Renal cortex interstitium (tissue), 11 donors: ENCODE data around the gene CHD6. TPM values are rescaled to one million over a fixed set of nuclear protein-coding genes. Genes with fewer than 3 reads are reported as not detected.

Source experiments
- DNase-seq, 11 donors: peaks; one replicate each; pipeline ENCODE4 v3.0.0-alpha.2; 2013; ENCODE audit warnings: low read depth in 9 of 11, low spot score in 4 of 11; ENCODE audit errors: extremely low read depth in 1 of 11
- polyA plus RNA-seq, 3 donors: library from polyadenylated mRNA; unstranded; fragments of 120-200 nt; gene quantifications; one replicate each; pipeline ENCODE4 v1.2.1, GENCODE V29; 2013; ENCODE audit not compliant: insufficient read length in 3 of 3

The CHD6 gene
- polyA plus RNA-seq, 3 donors = 45.1 to 55.3 (median 51.1) TPM

DNA sequence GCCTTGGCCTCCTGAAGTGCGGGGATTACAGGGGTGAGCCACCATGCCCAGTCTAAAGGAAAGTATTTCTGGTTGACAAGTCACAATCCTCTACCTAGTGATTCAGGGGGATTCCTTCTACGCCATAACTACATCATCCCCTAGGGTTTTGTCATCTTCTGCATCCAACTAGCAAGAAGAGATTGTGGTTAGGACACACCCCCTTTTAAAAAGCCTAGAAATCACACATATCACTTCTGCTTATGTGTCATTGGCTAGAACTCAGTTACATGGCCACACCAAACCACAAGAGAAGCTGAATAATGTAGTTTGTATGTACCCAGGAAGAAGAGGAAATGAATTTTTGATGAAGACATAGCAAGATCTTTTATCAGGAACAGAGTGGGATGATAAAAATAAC lies 14.7 kb upstream of the CHD6 start:
- DNase-seq = no peak

DNA sequence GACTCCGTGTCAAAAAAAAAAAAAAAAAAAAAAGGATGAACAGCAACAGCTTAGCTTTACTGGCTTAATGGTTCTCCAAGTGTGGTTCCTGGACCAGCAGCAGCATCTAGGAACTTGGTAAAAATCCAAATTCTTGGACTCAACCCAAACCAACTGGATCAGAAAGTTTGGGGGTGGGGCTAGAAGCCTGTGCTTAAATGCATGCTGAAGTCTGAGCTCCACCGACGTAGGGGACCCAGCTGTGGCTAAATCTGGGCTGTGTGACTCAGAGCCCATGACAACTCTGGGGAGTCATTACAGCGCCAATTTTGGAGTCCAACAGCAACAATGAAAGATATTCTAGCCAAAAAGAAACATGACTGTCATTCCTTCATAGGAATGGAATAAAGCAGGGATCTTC lies 13.6 kb upstream of the CHD6 start:
- DNase-seq = no peak

DNA sequence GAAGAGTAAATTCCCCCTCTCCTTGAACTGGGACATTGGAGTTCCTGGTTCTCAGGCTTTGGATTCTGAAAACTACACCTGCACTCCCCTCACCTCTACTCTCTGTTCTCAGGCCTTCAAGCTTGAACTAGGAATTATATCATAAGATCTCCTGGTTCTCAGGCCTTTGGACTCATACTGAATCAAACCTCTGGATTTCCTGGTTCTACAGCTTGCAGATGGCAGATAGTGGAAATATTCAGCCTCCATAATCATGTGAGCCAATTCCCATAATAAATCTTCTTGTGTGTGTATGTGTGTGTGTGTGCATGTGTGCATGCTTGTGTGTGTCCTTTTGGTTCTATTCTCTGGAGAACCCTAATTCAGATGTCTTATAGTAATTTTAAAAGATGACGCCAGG lies 12.7 kb upstream of the CHD6 start:
- DNase-seq = no peak

DNA sequence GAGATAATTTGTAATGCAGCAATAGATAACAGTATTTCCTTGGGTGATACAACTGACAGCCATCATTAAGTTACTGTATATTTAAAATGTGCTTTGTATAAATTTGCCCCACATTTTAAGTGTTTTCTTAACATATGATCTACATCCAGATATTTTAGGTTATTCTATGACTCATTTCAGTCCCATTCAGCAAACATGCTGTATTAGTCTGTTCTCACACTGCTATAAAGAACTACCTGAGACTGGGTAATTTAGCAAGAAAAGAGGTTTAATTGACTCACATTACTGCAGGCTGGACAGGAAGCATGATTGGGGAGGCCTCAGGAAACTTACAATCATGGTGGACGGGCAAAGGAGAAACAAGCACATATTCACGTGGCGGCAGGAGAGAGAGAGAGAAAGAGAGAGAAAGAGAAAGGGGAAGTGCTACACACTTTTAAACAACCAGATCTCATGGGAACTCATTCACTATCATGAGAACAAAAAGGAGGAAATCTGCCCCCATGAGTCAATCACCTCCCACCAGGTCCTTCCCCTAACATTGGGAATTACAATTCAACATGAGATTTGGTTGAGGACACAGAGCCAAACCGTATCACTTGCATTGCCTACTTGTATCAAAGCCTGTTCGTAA lies 9.6 kb upstream of the CHD6 start:
- no peak for DNase-seq

DNA sequence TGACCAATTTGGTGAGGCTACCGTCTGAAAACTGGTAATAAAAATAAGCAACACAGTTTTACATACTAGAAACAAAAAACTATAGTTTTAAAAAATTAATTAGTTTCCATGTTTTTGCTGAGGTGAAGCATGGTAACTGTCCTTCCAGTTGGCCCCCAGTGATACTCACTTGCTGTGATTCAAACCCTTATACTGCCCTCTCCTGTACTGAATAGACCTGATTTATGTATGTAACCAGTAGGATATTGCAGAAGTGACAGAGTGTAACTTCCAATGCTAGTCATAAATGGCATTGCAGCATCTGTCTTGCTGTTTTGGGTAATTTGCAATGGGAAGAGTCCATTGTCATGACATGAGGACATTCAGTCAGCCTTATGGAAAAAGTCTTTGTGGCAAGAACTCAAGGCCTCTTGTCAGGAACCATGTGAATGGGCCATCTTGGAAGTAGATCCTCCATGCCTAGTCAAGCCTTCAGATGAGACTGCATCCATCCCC lies 8.9 kb upstream of the CHD6 start:
- no peak for DNase-seq

DNA sequence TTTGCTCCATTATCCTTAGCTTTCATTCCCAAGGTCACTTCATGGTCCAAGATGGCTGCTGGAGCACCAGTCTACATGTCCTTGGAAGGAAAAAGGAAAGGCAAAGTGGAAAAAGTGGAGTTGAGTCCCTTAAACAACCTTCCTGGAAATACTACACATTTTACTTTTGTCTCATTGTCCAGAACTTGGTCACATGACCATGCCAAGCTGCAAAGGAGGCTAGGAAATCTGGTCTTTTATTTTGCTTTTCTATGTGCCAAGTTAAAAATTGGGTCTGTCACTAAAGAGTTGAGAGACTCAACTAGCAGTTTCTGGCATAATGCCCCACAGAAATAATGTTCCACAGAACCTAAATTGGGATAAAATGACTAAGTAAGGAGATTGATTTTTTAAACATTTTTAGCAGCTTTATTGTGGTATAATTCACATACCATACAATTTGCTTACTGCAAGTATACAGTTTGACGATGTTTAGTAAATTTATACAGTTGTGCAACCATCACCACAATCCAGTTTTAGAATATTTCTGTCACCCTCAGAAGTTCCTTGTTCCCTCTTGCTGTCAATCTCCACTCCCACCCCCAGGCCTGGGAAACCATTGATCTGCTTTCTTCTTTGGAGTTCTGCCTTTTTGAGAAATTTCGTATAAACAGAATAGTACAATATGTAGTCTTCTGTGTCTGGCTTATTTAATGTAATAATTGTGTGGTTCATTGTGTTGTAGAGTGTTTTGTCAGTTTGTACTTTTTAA lies 5.6 kb upstream of the CHD6 start:
- no peak for DNase-seq

DNA sequence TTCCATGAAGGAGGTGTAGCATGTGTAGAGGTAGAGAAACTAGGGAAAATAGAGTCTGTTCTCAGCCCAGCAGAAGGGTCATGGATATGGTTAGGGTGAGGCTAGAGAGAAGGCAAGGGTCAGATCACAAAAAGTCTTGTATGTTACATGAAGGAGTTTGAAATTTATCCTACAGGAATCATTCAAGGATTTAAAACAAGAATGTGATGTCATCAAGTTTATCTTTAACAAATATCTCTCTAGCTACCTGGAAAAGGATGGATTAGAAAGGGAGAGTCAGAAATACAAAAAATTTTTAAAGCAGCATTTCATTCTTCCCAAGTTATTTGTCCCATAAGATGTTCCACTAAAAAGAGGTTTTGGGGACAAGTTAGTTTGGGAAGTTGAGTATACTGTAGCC lies 4.4 kb upstream of the CHD6 start:
- DNase-seq = no peak

DNA sequence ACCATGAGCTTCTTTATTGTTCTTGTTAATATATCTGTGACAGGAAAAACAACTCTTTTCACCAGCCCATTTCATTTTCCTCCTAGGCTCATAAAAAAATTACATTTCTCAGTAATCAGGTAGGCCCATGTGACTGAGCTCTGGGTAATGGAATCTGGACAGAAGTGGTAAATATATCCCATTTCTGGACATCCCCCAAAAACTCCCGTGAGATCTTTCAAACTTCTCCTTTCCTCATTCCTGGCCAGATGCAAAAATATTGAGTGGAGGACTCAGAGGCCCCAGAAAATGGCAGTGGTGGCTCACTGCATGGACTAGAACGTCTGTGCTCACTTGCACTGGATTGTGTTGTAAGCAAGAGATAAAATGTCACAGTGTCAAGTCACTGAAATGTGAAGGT lies 3.8 kb upstream of the CHD6 start:
- DNase-seq = no peak

DNA sequence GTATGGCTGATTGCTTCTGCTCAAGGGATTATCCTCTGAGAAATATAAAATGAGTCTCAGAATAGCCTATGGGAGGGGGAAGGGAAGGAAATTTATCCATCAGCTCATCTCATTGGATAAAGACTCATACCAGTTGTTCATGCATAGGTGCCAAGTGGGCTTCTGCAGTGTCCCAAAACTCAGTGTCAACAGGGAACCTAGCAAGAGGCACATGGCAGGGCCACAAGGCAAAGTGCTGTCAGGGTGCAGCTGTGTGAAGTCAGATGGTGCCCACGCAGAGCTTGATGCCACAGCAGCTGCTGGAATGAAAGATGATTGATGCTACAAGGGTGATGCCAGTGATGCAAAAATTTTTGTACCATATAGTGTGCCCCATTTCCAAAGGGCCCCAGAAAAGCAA lies 3.2 kb upstream of the CHD6 start:
- no peak for DNase-seq

DNA sequence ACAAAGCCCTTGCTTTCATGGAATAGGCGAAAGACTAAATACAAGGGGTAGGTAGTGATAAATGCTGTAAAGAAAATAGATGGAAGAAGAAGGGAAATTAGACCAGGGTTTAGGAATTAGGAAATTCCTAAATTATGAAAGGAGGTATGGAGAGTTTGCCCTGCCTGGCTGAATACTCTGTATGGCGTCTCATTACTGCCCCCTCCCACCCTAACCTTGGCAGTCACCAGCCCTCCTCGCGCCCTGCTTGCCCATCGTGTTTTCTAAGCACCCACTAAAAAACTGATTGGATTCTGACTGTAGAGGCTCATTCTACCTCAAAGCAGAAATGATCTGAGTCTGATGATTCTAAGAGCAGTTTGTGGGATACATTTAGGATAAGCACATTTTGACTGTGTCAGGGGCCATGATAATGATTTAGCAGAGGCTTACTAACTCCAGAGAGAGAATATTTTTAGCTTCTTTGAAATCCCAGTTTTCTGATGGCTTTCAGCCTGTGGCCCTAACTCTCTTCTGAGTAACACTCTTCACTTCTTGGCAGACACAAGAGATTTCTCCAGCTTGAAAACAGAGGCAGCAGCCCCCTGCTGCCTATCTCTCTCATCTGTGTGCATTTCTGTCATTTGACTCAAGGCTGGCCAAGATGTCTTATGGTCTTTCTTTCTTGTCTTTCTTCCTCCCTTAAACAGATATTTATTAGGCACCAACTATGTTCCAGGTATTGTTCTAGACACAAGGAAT lies 1.4 kb upstream of the CHD6 start:
- DNase-seq = peak in 3 of 11 donors; percentile 22 to 36 (median 33)

DNA sequence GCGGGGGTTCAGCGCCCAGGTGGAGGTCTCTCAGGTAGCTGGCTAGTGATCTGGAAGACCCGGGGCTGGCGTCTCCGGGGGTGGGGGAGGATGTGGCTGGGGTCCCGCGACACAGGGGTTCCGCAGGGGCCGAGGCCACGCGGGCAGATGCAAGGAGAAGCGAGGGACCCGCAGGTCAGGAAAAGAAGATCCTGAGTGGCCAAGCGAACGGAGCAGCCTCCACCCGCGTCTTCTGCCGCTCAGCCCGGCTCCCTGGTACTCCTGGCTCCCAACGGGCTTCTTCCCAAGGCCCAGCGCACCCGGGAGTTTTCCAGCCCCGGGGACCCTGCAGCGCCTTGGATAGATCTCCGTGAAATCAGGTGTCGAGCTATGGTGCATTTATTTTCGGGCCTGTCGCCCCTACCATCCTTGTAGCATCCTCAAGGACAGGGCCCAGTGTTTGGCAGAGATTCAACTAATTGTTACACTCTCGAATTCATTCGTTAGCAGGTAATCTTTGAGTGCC lies 682 bp upstream of the CHD6 start:
- DNase-seq = peak in 2 of 11 donors; percentile 15 to 27

DNA sequence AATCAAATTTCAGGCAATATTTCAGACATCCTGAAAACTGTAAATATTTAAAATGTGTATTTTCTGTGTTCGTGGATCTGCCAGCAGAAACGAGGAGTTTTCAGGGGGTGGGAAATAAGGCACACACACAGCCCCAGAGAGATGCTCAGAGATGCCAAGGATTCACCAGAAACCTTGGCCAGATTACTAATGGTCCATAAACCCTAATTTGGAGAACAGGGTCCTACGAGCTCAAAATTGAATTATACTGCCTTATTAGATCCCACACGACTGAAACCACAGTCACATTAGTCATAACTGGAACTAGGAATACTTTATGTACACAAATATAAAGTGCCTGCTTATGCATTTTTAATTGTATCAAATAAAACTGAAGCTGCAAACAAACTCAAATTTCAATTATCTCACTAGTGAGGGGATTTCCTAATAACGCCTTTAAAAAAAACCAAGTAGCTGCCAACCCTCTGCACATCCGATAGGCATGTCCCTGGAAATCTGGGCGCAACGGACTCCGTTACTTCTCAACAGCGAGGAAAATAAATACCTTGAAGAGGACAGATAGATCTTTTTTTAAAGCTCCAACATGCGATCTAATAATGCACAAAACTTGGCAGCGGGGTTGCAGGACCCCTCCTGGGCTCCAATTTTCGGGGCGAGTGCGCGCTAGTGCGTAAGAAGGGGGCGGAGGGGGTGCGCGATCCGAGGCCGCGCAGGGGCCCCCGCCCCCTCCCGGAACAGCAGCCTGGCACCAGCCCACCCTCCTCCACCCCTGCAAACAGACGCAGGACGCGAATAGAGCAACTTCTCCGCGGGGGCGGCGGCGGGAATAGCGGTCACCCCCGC lies 897 bp downstream of the CHD6 start:
- DNase-seq = peak in 3 of 11 donors; percentile 12 to 20 (median 15)

DNA sequence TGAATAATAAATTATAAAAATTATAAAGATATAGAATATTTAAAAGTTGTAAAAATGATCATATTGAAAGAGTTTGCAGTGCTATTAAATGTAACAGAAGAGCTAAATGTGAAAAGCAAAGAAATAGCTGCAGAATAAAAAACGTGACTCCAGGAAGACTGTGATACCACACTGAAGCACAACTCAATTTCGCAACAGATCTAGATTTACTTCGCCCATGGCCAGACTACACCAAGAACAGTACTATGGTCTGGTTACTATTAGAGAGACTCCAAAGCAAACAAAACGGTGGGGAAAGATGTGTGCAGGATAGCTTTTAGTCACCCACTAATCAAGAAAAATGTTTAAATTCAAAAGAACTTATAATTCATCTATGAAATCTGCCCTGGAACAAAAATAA lies 1.9 kb downstream of the CHD6 start:
- no peak for DNase-seq

DNA sequence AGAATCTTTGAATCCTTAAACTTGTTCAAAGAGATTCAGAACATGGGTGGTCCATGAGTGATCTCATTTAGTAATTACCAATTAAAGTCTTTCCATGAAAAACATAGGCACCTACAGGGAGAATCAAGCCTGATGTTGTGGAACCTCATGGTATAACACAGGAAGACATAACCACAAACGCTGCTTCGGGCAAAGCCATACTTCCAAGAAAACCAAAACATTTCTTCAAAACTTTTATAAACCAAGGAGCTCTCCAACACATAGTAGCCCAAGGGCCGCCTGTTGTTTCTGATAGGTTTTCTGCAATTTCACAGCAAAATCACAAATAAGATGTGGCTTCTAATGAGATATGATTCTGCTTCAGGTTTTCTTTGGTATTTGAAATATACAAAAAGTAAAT lies 2.5 kb downstream of the CHD6 start:
- DNase-seq = no peak

DNA sequence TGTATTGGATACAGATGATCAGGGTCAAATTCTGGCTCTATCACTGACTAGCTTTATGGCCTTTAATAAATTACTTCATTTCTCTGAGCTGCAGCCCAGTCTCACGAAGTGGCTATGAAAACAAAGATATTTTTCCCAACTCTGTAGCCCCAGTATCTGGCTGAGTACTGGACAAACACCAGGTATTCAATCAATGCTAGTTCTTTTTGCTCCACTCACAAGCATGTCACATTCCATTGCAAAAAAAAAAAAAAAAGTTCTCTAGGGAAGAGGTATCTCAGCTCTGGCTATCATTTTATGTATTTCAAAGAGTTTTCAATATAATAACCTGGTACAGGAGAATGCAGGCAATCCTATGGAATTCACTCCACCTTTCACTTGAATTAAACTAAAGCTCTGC lies 3.1 kb downstream of the CHD6 start:
- DNase-seq = no peak

DNA sequence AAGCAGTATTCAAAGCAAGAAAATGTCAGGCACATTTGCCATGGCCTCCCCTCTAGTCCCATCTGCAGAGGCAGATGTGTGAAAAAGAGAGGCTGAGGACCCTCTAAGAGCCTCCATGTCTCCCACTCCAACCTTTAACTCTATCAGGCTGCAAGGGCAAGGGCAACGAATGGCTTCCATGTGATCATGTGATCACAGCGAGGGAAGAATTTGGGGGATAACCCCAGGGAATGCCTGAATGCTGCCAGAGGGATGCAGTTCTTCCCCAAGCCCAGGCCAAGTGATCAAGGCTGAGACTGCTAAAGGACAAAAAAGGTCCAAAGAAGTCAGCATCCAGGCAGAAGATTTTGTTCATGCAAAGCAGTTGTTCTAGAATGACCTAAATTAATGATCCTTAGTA lies 4.9 kb downstream of the CHD6 start:
- DNase-seq = no peak

DNA sequence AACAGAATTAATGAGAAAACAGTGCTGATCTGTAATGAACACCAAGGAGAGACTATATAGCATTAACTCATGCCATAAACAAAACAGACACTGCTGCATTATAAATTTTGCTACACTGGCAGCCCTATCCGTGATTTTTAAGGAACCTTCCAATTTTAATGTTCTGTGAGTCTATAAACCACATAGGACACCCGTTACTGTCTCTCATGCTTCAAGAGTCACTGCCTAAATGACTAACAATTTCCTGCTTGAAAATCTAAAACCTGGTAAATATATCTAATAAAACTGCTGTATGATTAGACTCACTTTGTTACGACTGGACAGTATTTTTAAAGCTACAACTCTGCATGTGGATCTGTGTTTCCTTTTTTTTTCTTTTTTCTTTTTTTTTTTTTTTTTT lies 8.7 kb downstream of the CHD6 start:
- DNase-seq = no peak

DNA sequence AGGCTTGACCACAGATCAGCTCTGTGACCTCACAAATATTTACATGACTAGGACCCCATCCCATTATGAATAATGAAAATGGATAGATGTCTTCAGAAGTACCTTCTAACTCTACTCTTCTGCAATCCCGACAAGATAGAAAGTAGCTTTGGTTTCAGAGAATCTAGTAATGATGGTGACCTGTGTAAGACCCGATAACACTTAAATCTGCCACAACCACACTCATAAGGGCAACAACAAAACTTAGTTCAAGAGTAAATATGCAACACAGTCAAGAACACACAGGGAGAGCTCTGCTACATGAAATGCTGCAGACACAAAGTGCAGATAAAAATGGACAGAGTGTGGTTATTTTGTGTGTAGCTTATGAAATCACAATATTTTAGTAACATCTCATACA lies 9.6 kb downstream of the CHD6 start:
- no peak for DNase-seq

DNA sequence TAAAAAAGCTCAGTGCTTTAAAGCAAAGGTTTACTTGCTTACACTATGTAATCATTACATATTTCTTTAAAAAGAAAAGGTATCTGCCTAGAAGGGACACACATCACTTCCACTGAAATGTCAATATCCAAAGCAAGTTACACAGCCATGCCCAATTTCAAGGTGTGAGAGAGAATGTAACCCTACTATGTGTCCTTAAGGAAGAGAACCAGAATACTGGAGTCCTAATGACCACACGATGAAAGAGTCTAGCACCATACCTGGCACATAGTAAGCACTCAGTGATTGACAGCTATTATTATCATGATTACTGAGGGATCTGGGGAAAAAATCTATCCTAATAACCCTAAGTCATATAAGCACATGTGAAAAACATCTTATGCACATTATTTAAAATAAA lies 10.4 kb downstream of the CHD6 start:
- DNase-seq = no peak
